ENCODE measurements around the gene IL36RN. TPM values are rescaled to one million over a fixed set of nuclear protein-coding genes. Genes with fewer than 3 reads are reported as not detected.
A peak's percentile ranks its signal among the peaks of the same experiment; 100 is the strongest.

The IL36RN gene
- total RNA-seq, 6 experiments from 2014 or later = not detected

DNA sequence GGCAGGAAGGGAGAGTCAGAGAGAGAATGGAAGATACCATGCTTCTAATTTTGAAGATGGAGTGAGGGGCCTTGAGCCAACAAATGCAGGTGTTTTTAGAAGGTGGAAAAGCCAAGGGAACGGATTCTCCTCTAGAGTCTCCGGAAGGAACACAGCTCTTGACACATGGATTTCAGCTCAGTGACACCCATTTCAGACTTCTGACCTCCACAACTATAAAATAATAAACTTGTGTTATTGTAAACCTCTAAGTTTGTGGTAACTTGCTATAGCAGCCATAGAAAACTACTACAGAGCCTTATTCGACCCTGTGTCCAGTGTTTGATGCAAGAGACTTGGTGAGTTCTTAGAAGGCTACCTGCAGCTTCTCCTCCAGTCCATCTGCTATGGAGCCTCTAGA lies 16.6 kb downstream of the IL36RN start:
- intact Hi-C loops (cut with DNase I) = no loop called here
- no peaks in the 10 kb centered on the region for H3K9me3 ChIP-seq
- H3K4me3 ChIP-seq = no peak overlapping the region
- H3K4me1 ChIP-seq = peaks cover 0 to 6% (median 0%) of the 10 kb centered on the region in 4 donors
- ATAC-seq = no peak
- H3K27me3 ChIP-seq = no peaks in the 10 kb centered on the region
- 92% methylated on average over 2 of the region's 3 CpGs for WGBS (ENCODE audit: insufficient coverage, low coverage, low lambda C conversion rate, missing lambda C conversion rate)
- no peaks in the 10 kb centered on the region for H3K36me3 ChIP-seq
- DNase-seq = no peak
- TF ChIP-seq, protein P1, sequence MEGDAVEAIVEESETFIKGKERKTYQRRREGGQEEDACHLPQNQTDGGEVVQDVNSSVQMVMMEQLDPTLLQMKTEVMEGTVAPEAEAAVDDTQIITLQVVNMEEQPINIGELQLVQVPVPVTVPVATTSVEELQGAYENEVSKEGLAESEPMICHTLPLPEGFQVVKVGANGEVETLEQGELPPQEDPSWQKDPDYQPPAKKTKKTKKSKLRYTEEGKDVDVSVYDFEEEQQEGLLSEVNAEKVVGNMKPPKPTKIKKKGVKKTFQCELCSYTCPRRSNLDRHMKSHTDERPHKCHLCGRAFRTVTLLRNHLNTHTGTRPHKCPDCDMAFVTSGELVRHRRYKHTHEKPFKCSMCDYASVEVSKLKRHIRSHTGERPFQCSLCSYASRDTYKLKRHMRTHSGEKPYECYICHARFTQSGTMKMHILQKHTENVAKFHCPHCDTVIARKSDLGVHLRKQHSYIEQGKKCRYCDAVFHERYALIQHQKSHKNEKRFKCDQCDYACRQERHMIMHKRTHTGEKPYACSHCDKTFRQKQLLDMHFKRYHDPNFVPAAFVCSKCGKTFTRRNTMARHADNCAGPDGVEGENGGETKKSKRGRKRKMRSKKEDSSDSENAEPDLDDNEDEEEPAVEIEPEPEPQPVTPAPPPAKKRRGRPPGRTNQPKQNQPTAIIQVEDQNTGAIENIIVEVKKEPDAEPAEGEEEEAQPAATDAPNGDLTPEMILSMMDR (IDR thresholded peaks at IDR 0.05) = no peak
- TF ChIP-seq POLR2A (IDR thresholded peaks at IDR 0.05) = no peak
- no peak overlapping the region for H3K27ac ChIP-seq

DNA sequence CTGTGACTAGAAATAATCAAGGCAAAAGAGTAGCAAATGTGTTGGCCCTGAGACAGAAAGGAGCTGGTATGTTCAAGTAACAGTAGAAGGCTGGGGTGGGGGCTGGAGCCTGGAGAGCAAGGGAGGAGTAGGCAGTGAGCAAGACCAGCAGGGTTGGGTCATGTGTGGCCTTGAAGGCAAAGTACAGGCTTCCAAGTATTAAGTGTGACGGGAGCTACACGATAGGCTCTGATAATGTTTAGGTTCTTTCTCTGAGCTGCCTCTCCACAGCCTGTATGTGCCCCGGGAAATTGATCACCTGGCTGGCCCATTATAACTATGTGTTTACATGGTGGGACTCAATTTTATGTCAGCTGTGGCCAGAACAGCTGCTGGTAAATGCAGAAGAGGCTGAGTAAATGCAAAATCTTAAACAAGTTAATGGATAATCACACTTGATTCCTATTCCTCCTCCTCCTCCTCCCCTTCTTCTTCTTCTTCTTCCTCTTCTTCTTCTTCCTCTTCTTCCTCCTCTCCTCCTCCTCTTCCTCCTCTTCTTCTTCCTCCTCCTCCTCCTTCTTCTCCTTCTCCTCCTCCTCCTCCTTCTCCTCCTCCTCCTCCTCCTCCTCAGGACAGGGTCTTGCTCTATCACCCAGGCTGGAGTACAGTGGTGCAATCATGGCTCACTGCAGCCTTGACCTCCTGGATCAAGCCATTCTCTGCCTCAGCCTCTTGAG lies 18.1 kb downstream of the IL36RN start:
- H3K4me3 ChIP-seq = no peak overlapping the region
- no peaks in the 10 kb centered on the region for H3K27me3 ChIP-seq
- DNase-seq = no peak
- H3K36me3 ChIP-seq = no peaks in the 10 kb centered on the region
- intact Hi-C loops (cut with DNase I) = no loop called here
- H3K27ac ChIP-seq = no peak overlapping the region
- WGBS (ENCODE audit: insufficient coverage, low coverage, low lambda C conversion rate, missing lambda C conversion rate) = no CpG with 5 or more reads among the region's 3 CpGs
- no peak for ATAC-seq
- H3K9me3 ChIP-seq = no peaks in the 10 kb centered on the region
- peaks cover 0 to 6% (median 0%) of the 10 kb centered on the region in 4 donors for H3K4me1 ChIP-seq
- no peak for TF ChIP-seq POLR2A (IDR thresholded peaks at IDR 0.05)
- TF ChIP-seq, protein P1 (IDR thresholded peaks at IDR 0.05) = no peak

DNA sequence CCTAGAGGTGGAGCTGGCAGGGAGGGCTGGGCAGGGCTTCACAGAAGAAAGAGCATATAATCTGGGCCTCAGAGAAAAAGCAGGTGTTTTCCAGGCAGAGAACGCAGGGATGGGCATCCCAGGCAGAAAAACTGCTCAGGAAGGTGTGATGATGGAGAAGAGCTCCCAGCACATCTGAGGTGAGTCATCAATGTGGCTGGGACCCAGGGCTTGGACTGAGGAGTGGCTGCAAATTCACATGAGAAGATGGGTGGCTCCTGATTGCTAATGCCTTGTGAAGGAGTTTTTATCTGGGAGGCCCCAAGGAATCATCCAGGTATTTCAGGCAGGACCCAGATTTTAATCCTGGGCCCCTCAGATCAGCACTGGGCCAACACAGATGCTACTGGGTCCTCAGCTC lies 18.9 kb downstream of the IL36RN start:
- peaks cover 0 to 6% (median 0%) of the 10 kb centered on the region in 4 donors for H3K4me1 ChIP-seq
- peak in 1 of 4 donors; percentile 54 for ATAC-seq
- H3K9me3 ChIP-seq = no peaks in the 10 kb centered on the region
- intact Hi-C loops (cut with DNase I) = no loop called here
- peak overlapping the region; percentile 29 to 60 (median 37) for H3K27ac ChIP-seq
- TF ChIP-seq, protein P1 (IDR thresholded peaks at IDR 0.05) = no peak
- no peak for TF ChIP-seq POLR2A (IDR thresholded peaks at IDR 0.05)
- peak in 1 of 3 donors; percentile 47 for DNase-seq
- H3K27me3 ChIP-seq = no peaks in the 10 kb centered on the region
- H3K36me3 ChIP-seq = no peaks in the 10 kb centered on the region
- WGBS (ENCODE audit: insufficient coverage, low coverage, low lambda C conversion rate, missing lambda C conversion rate) = 80% methylated on average over 1 of the region's 1 CpG
- no peak overlapping the region for H3K4me3 ChIP-seq

DNA sequence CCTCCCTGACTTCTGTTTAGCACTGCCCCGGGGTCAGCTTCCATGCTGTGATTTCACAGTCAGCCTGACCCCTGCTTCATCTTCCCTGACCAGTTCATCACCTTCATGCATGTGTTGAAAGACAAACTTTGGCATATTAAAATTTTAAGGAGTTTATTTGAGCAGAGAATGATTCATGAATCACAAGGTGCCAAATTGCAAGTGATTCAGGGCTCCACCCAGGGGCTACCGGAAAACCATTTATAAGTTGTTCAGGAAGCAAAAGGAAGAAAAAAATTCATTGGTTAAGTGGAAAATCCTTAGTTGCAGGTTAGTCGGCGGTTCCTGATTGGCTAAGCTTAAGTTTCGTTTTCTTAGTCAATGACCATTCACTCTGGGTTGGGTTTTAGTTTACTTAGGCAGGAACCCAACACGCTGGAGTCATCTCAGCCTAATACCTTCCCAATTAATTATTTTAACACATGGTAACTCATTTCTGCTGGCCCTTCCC lies 19.4 kb downstream of the IL36RN start:
- 35% methylated on average over 6 of the region's 6 CpGs for WGBS (ENCODE audit: insufficient coverage, low coverage, low lambda C conversion rate, missing lambda C conversion rate)
- Histone ChIP-seq H3K27ac (peak overlapping the region; percentile 29 to 60 (median 37)), H3K4me1 (peaks cover 0 to 6% (median 0%) of the 10 kb centered on the region in 4 donors), H3K27me3 (no peaks in the 10 kb centered on the region), H3K9me3 (no peaks in the 10 kb centered on the region), H3K36me3 (no peaks in the 10 kb centered on the region), H3K4me3 (no peak overlapping the region)
- intact Hi-C loops (cut with DNase I) = no loop called here
- peak; percentile 70 to 79 (median 79) for ATAC-seq
- peak in 2 of 3 donors; percentile 50 to 57 for DNase-seq
- TF ChIP-seq POLR2A (IDR thresholded peaks at IDR 0.05) = no peak
- TF ChIP-seq, protein P1 (IDR thresholded peaks at IDR 0.05) = no peak

Data from right lobe of liver (tissue), 6 donors.